ENCODE data around the gene PYDC1.

GRCh38 chr16:31167315-31167714, 49.6 kb downstream of the PYDC1 start:
- TF ChIP-seq CTCF (conservative IDR thresholded peaks at IDR 0.05 in 1 of 2, IDR thresholded peaks at IDR 0.05 in 1 of 2; ENCODE audit: low read depth in 1 of 2, low read length in 2 of 2) (no peak), EZH2 (IDR thresholded peaks at IDR 0.05; ENCODE audit: low read length, missing control alignments) (no peak)
